Mesendoderm (in vitro differentiated cells): ENCODE measurements around the gene TTLL6. TPM values are rescaled to one million over a fixed set of nuclear protein-coding genes. Genes with fewer than 3 reads are reported as not detected.

ENCODE experiments used
- DNase-seq: peaks from one replicate; pipeline ENCODE4 v3.0.0; 2013
- H2AK5ac ChIP-seq: 2 replicates; pipeline ENCODE4 v1.6.1; 2013; ENCODE audit warnings: low read length, inconsistent platforms
- H2BK120ac ChIP-seq: 2 replicates; pipeline ENCODE4 v1.6.1; 2013; ENCODE audit warnings: low read depth, mild to moderate bottlenecking, low read length, moderate library complexity, mixed read lengths
- H2BK15ac ChIP-seq: replicated peaks from 2 replicates; pipeline ENCODE4 v1.6.1; 2013; ENCODE audit warnings: low read depth, mild to moderate bottlenecking, moderate library complexity
- H2BK5ac ChIP-seq: 2 replicates; pipeline ENCODE4 v1.6.1; 2013; ENCODE audit warnings: low read length, inconsistent platforms
- H3K18ac ChIP-seq: 2 replicates; pipeline ENCODE4 v1.6.1; 2013; ENCODE audit warnings: mild to moderate bottlenecking, low read length, mixed read lengths
- H3K23ac ChIP-seq: one replicate; pipeline ENCODE4 v1.6.1; 2013; ENCODE audit warnings: low read length
- H3K27ac ChIP-seq: 2 replicates; pipeline ENCODE4 v1.5.1; 2013; ENCODE audit warnings: low read depth, mild to moderate bottlenecking, inconsistent platforms, low read length, moderate library complexity
- H3K27me3 ChIP-seq: 2 replicates; pipeline ENCODE4 v1.6.1; 2013; ENCODE audit warnings: low read length, control low read depth, mild to moderate bottlenecking, inconsistent platforms; ENCODE audit not compliant: insufficient read depth, poor library complexity
- H3K36me3 ChIP-seq: 2 replicates; pipeline ENCODE4 v1.6.1; 2013; ENCODE audit warnings: low read length, inconsistent platforms; ENCODE audit not compliant: control insufficient read depth, insufficient read depth
- H3K4ac ChIP-seq: one replicate; pipeline ENCODE4 v1.6.1; 2013; ENCODE audit warnings: low read depth, mild to moderate bottlenecking, low read length, moderate library complexity
- H3K4me1 ChIP-seq: 2 replicates; pipeline ENCODE4 v1.6.1; 2013; ENCODE audit warnings: low read depth, low read length, inconsistent platforms; ENCODE audit not compliant: control insufficient read depth
- H3K4me2 ChIP-seq: 2 replicates; pipeline ENCODE4 v1.6.1; 2013; ENCODE audit warnings: low read length
- H3K4me3 ChIP-seq: 2 replicates; pipeline ENCODE4 v1.5.1; 2013; ENCODE audit warnings: mild to moderate bottlenecking, low read length
- H3K56ac ChIP-seq: one replicate; pipeline ENCODE4 v1.6.1; 2013; ENCODE audit warnings: low read length
- H3K79me1 ChIP-seq: 2 replicates; pipeline ENCODE4 v1.6.1; 2013; ENCODE audit warnings: low read length, inconsistent platforms
- H3K79me2 ChIP-seq: 2 replicates; pipeline ENCODE4 v1.6.1; 2013; ENCODE audit warnings: mild to moderate bottlenecking, low read length; ENCODE audit not compliant: control insufficient read depth, insufficient read depth
- H3K9ac ChIP-seq: 2 replicates; pipeline ENCODE4 v1.6.1; 2013; ENCODE audit warnings: low read length, inconsistent platforms
- H4K5ac ChIP-seq: one replicate; pipeline ENCODE4 v1.6.1; 2013; ENCODE audit warnings: low read length
- H4K8ac ChIP-seq: one replicate; pipeline ENCODE4 v1.6.1; 2013; ENCODE audit warnings: low read depth, mild to moderate bottlenecking, control low read depth, low read length, moderate library complexity
- WGBS: extraction: QIAGEN DNeasy Blood & Tissue Kit; methylation state at CpG from one replicate; pipeline ENCODE4 v1.1.7; 2013; ENCODE audit warnings: low lambda C conversion rate, missing lambda C conversion rate; ENCODE audit not compliant: insufficient coverage; ENCODE audit errors: extremely low coverage; 5-methylcytosine and 5-hydroxymethylcytosine counted together
- polyA plus RNA-seq, 2 experiments: library from polyadenylated mRNA; stranded (reverse); fragments of 200-250 nt; gene quantifications; one replicate each; pipeline ENCODE4 v1.2.3, GENCODE V29; 2013

TTLL6 gene
- 0.14 TPM for polyA plus RNA-seq (2013, experiment 1 of 2)
- 0.25 TPM for polyA plus RNA-seq (2013, experiment 2 of 2)

GRCh38 chr17:48816774-48817590 lies at the start of gene TTLL6:
Gene TTLL6 (minus strand): TSS chr17:48817229. CDS start chr17:48817072, 157 bp downstream.
- Histone ChIP-seq H4K8ac (no peak within 1 kb of the TSS), H3K4ac (no peak within 1 kb of the TSS), H2AK5ac (no peak within 1 kb of the TSS), H4K5ac (no peak within 1 kb of the TSS), H2BK5ac (no peak within 1 kb of the TSS), H2BK120ac (no peak within 1 kb of the TSS), H3K27ac (no peak within 1 kb of the TSS), H3K4me1 (no peaks in the 10 kb centered on the region), H3K79me1 (no peaks in the 10 kb centered on the region), H3K27me3 (no peaks in the 10 kb centered on the region), H3K56ac (peak within 1 kb of the TSS; percentile 73), H3K18ac (no peak within 1 kb of the TSS), H3K9ac (peak within 1 kb of the TSS; percentile 69), H3K4me3 (peak within 1 kb of the TSS; percentile 35), H3K36me3 (no peaks in the 10 kb centered on the region), H3K4me2 (peak within 1 kb of the TSS; percentile 81), H3K79me2 (no peaks in the 10 kb centered on the region), H3K23ac (no peak within 1 kb of the TSS), H2BK15ac (no peak within 1 kb of the TSS)
- DNase-seq = peak; percentile 97
- WGBS = no CpG with 5 or more reads among the region's 64 CpGs

GRCh38 chr17:48860456-48860855 lies 43.4 kb upstream of the TTLL6 start:
- no peak overlapping the region for H3K56ac ChIP-seq
- no peaks in the 10 kb centered on the region for H3K27me3 ChIP-seq
- H4K8ac ChIP-seq = no peak overlapping the region
- H2BK5ac ChIP-seq = no peak overlapping the region
- H2BK15ac ChIP-seq = no peak overlapping the region
- peaks cover 6% of the 10 kb centered on the region for H3K36me3 ChIP-seq
- no peak overlapping the region for H3K9ac ChIP-seq
- no peak overlapping the region for H3K4me2 ChIP-seq
- no peaks in the 10 kb centered on the region for H3K79me1 ChIP-seq
- no peak overlapping the region for H3K4me3 ChIP-seq
- H2AK5ac ChIP-seq = no peak overlapping the region
- H3K23ac ChIP-seq = no peak overlapping the region
- DNase-seq = no peak
- H4K5ac ChIP-seq = no peak overlapping the region
- no peak overlapping the region for H3K27ac ChIP-seq
- H2BK120ac ChIP-seq = no peak overlapping the region
- no peaks in the 10 kb centered on the region for H3K79me2 ChIP-seq
- H3K18ac ChIP-seq = no peak overlapping the region
- no CpG with 5 or more reads among the region's 4 CpGs for WGBS
- no peaks in the 10 kb centered on the region for H3K4me1 ChIP-seq
- H3K4ac ChIP-seq = no peak overlapping the region

GRCh38 chr17:48860034-48860433 lies 43.0 kb upstream of the TTLL6 start:
- H3K79me1 ChIP-seq = no peaks in the 10 kb centered on the region
- H3K79me2 ChIP-seq = no peaks in the 10 kb centered on the region
- DNase-seq = no peak
- no peak overlapping the region for H3K4ac ChIP-seq
- no CpG with 5 or more reads among the region's 3 CpGs for WGBS
- no peaks in the 10 kb centered on the region for H3K27me3 ChIP-seq
- H4K8ac ChIP-seq = no peak overlapping the region
- peaks cover 4% of the 10 kb centered on the region for H3K4me1 ChIP-seq
- H3K4me2 ChIP-seq = no peak overlapping the region
- H2BK120ac ChIP-seq = no peak overlapping the region
- no peak overlapping the region for H2AK5ac ChIP-seq
- H3K36me3 ChIP-seq = peaks cover 6% of the 10 kb centered on the region
- no peak overlapping the region for H4K5ac ChIP-seq
- H3K18ac ChIP-seq = no peak overlapping the region
- no peak overlapping the region for H3K9ac ChIP-seq
- H3K4me3 ChIP-seq = no peak overlapping the region
- no peak overlapping the region for H3K56ac ChIP-seq
- H3K27ac ChIP-seq = no peak overlapping the region
- H2BK5ac ChIP-seq = no peak overlapping the region
- no peak overlapping the region for H3K23ac ChIP-seq
- no peak overlapping the region for H2BK15ac ChIP-seq

- Histone ChIP-seq H3K27me3 (no peaks in the 10 kb centered on the region), H3K4me3 (no peak overlapping the region), H3K36me3 (no peaks in the 10 kb centered on the region), H3K18ac (no peak overlapping the region), H3K4me2 (no peak overlapping the region), H2AK5ac (no peak overlapping the region), H3K23ac (no peak overlapping the region), H4K8ac (no peak overlapping the region), H3K79me2 (no peaks in the 10 kb centered on the region), H4K5ac (no peak overlapping the region), H3K9ac (no peak overlapping the region), H2BK15ac (no peak overlapping the region), H3K4ac (no peak overlapping the region), H3K4me1 (peaks cover 4% of the 10 kb centered on the region), H3K27ac (no peak overlapping the region), H3K56ac (no peak overlapping the region), H2BK5ac (no peak overlapping the region), H2BK120ac (no peak overlapping the region), H3K79me1 (no peaks in the 10 kb centered on the region)
- DNase-seq = no peak
- 100% methylated on average over 1 of the region's 3 CpGs for WGBS
These were observed 39.2 kb upstream of the TTLL6 start for GRCh38 chr17:48856122-48856821.

- H4K5ac ChIP-seq = no peak overlapping the region
- no peak overlapping the region for H3K4me2 ChIP-seq
- H4K8ac ChIP-seq = no peak overlapping the region
- H2AK5ac ChIP-seq = no peak overlapping the region
- H2BK5ac ChIP-seq = no peak overlapping the region
- H3K79me2 ChIP-seq = no peaks in the 10 kb centered on the region
- H3K27me3 ChIP-seq = no peaks in the 10 kb centered on the region
- no peak overlapping the region for H2BK15ac ChIP-seq
- WGBS = no CpG with 5 or more reads among the region's 7 CpGs
- H3K9ac ChIP-seq = no peak overlapping the region
- H3K4me3 ChIP-seq = no peak overlapping the region
- DNase-seq = no peak
- H3K4ac ChIP-seq = no peak overlapping the region
- no peak overlapping the region for H3K27ac ChIP-seq
- H3K36me3 ChIP-seq = no peaks in the 10 kb centered on the region
- no peaks in the 10 kb centered on the region for H3K79me1 ChIP-seq
- peaks cover 4% of the 10 kb centered on the region for H3K4me1 ChIP-seq
- no peak overlapping the region for H3K23ac ChIP-seq
- H3K18ac ChIP-seq = no peak overlapping the region
- no peak overlapping the region for H2BK120ac ChIP-seq
- H3K56ac ChIP-seq = no peak overlapping the region
These were observed 37.9 kb upstream of the TTLL6 start for GRCh38 chr17:48854774-48855476.
